GM12878 (cell line): Measurements from ENCODE around the gene TRPM3. TPM values are rescaled to one million over a fixed set of nuclear protein-coding genes. Genes with fewer than 3 reads are reported as not detected.

Experiments used
- ATAC-seq: fragments of 200-7000 bp; cut with Tn5 transposase; 3 replicates; pipeline ENCODE4 v1.9.1; 2020; ENCODE audit warnings: mild to moderate bottlenecking, moderate library complexity
- BruUV-seq: library from RNA; stranded (reverse); fragments of 400-500 nt; replicated peaks from 2 replicates; lab custom pipeline; 2021; lab: Mats Ljungman, UMichigan
- CTCF ChIA-PET: fragments of 300-600 bp; sonication (Branson Sonifier 250); formaldehyde crosslinking; extraction: SDS; loops from one replicate; lab custom pipeline; 2021; ENCODE audit warnings: inconsistent platforms; lab: Yijun Ruan, JAX
- POLR2A ChIA-PET: fragments of 350-600 bp; formaldehyde crosslinking; extraction: SDS; loops from one replicate; lab custom pipeline; 2021; ENCODE audit warnings: inconsistent platforms; lab: Charles Lee
- RAD21 ChIA-PET: fragments of 300-600 bp; sonication (Branson Sonifier 250); formaldehyde crosslinking; loops from one replicate; lab custom pipeline; 2023; ENCODE audit warnings: antibody characterized with exemption; ENCODE audit not compliant: unreplicated experiment; lab: Charles Lee
- SMC1A ChIA-PET: fragments of 300-600 bp; sonication (Branson Sonifier 250); formaldehyde crosslinking; loops from one replicate; lab custom pipeline; 2023; ENCODE audit not compliant: unreplicated experiment, uncharacterized antibody; lab: Charles Lee
- DNase-seq: peaks from one replicate; pipeline ENCODE4 v3.0.0-alpha.2; 2011; ENCODE audit warnings: low read depth, low spot score
- FAIRE-seq: peaks from 3 replicates; lab custom pipeline; 2011; peaks lifted over from hg19 to GRCh38; lab: Jason Lieb, UNC
- H2AFZ ChIP-seq: 2 replicates; pipeline ENCODE4 v1.6.0; 2011; ENCODE audit warnings: low read depth, low read length, control low read depth; ENCODE audit not compliant: control insufficient read depth
- H3K27ac ChIP-seq: 2 replicates; pipeline ENCODE4 v1.5.1; 2011; ENCODE audit warnings: control low read depth; ENCODE audit not compliant: control insufficient read depth, insufficient read depth
- H3K27me3 ChIP-seq, 2 experiments: replicated peaks in 1 of 2; 2 replicates each; pipeline versions ENCODE4 v1.6.0 to v1.6.1; 2011; ENCODE audit warnings: low read length in 1 of 2; ENCODE audit not compliant: control insufficient read depth in 2 of 2, insufficient read depth in 2 of 2
- H3K36me3 ChIP-seq, 2 experiments: 2 replicates each; pipeline ENCODE4 v1.5.1; 2011; ENCODE audit warnings: low read length in 1 of 2; ENCODE audit not compliant: control insufficient read depth in 2 of 2, insufficient read depth in 2 of 2
- H3K4me1 ChIP-seq: 2 replicates; pipeline ENCODE4 v1.6.1; 2011; ENCODE audit warnings: mild to moderate bottlenecking, low read length, moderate library complexity, mixed read lengths; ENCODE audit not compliant: control insufficient read depth, insufficient read depth
- H3K4me2 ChIP-seq: 2 replicates; pipeline ENCODE4 v1.6.0; 2011; ENCODE audit warnings: control low read depth; ENCODE audit not compliant: control insufficient read depth, insufficient read depth
- H3K4me3 ChIP-seq: fragments of 200-600 bp; sonication (generic); 2 replicates; pipeline ENCODE4 v1.5.1; 2016
- H3K79me2 ChIP-seq: 2 replicates; pipeline ENCODE4 v1.6.0; 2011; ENCODE audit warnings: low read length; ENCODE audit not compliant: control insufficient read depth, insufficient read depth
- H3K9ac ChIP-seq: 2 replicates; pipeline ENCODE4 v1.8.0; 2011; ENCODE audit warnings: low read length, control low read depth, mixed read lengths; ENCODE audit not compliant: control insufficient read depth, insufficient read depth
- H3K9me3 ChIP-seq: replicated peaks from 3 replicates; pipeline ENCODE4 v1.5.1; 2011; ENCODE audit warnings: mild to moderate bottlenecking, low read length; ENCODE audit not compliant: control insufficient read depth, insufficient read depth
- H4K20me1 ChIP-seq: 2 replicates; pipeline ENCODE4 v1.6.0; 2011; ENCODE audit not compliant: control insufficient read depth, insufficient read depth
- BRCA1 ChIP-seq: IDR thresholded peaks from 2 replicates; pipeline ENCODE4 v1.6.1; 2011; ENCODE audit warnings: low read depth, low read length, improper control_type of control experiment
- CBFB ChIP-seq: IDR thresholded peaks from 2 replicates; pipeline ENCODE4 v1.6.1; 2016; ENCODE audit warnings: antibody characterized with exemption, low read depth
- CHD1 ChIP-seq: IDR thresholded peaks from 2 replicates; pipeline ENCODE4 v1.6.1; 2012; ENCODE audit warnings: low read depth, low read length, improper control_type of control experiment
- CREB1 ChIP-seq: IDR thresholded peaks from 2 replicates; pipeline ENCODE4 v1.6.1; 2012; ENCODE audit warnings: low read depth, mild to moderate bottlenecking, inconsistent platforms
- EZH2 ChIP-seq: IDR thresholded peaks from 2 replicates; pipeline ENCODE4 v1.6.1; 2012; ENCODE audit warnings: low read depth, mild to moderate bottlenecking, control low read depth, inconsistent platforms, low read length, borderline replicate concordance; ENCODE audit not compliant: control insufficient read depth
- NFIC ChIP-seq: IDR thresholded peaks from 2 replicates; pipeline ENCODE4 v1.6.1; 2012; ENCODE audit warnings: low read depth, mild to moderate bottlenecking, inconsistent platforms, low read length, moderate library complexity
- PAX8 ChIP-seq: fragments of 450-650 bp; IDR thresholded peaks from 2 replicates; pipeline ENCODE4 v1.6.1; 2017; ENCODE audit warnings: mild to moderate bottlenecking, moderate library complexity
- PBX3 ChIP-seq: IDR thresholded peaks from 2 replicates; pipeline ENCODE4 v1.6.1; 2011; ENCODE audit warnings: mild to moderate bottlenecking, low read depth, low read length, moderate library complexity; ENCODE audit not compliant: insufficient replicate concordance
- RAD21 ChIP-seq: IDR thresholded peaks from 2 replicates; pipeline ENCODE4 v1.6.1; 2011; ENCODE audit warnings: mild to moderate bottlenecking, low read depth, low read length, moderate library complexity; ENCODE audit not compliant: insufficient read depth
- SMARCA5 ChIP-seq: fragments of 450-650 bp; IDR thresholded peaks from 2 replicates; pipeline ENCODE4 v1.6.1; 2017; ENCODE audit warnings: mild to moderate bottlenecking
- SREBF1 ChIP-seq: IDR thresholded peaks from 2 replicates; pipeline ENCODE4 v1.6.1; 2012; ENCODE audit warnings: mild to moderate bottlenecking, low read length
- TAF1 ChIP-seq: IDR thresholded peaks from 2 replicates; pipeline ENCODE4 v1.6.1; 2011; ENCODE audit warnings: mild to moderate bottlenecking, low read depth, low read length, borderline replicate concordance
- ZNF217 ChIP-seq: fragments of 450-650 bp; IDR thresholded peaks from 2 replicates; pipeline ENCODE4 v1.6.1; 2017; ENCODE audit warnings: antibody characterized with exemption, mild to moderate bottlenecking
- ZNF24 ChIP-seq: fragments of 450-650 bp; IDR thresholded peaks from 2 replicates; pipeline ENCODE4 v1.6.1; 2017; ENCODE audit warnings: antibody characterized with exemption, mild to moderate bottlenecking
- WGBS: methylation state at CpG from one replicate; pipeline ENCODE4 v1.1.6; 2016; ENCODE audit warnings: low lambda C conversion rate; ENCODE audit not compliant: insufficient replicate concordance, insufficient coverage; ENCODE audit errors: missing lambda C conversion rate; 5-methylcytosine and 5-hydroxymethylcytosine counted together
- in situ Hi-C: fragments of 300-500 bp; cut with MboI; formaldehyde crosslinking; loops from 9 replicates; pipeline ENCODE4 v1.14.3; 2018; ENCODE audit warnings: mixed read lengths
- intact Hi-C: fragments of 100-400 bp; cut with micrococcal nuclease; formaldehyde crosslinking; loops from one replicate; pipeline ENCODE4 v1.14.2; 2022; ENCODE audit not compliant: unreplicated experiment
- polyA plus RNA-seq, 11 experiments: library from polyadenylated mRNA; depleted of rRNA in 4 of 11; unstranded in 6 of 11; stranded (reverse) in 5 of 11; fragments of >200 nt; fragmentation: Nextera tagmentation in 4 of 11; fragmentation: Illumina TruSeq in 1 of 11; extraction: Ambion mirVana in 4 of 11; extraction: Trizol in 1 of 11; gene quantifications; 1 replicate in 1 of 11; 2 replicates in 10 of 11; pipeline versions ENCODE4 v1.2.1 to v1.2.3, GENCODE V29; 2011 to 2016; ENCODE audit warnings: inconsistent platforms in 2 of 11, missing spikeins in 2 of 11, low read depth in 1 of 11
- total RNA-seq, 4 experiments: library from RNA; depleted of rRNA in 3 of 4; stranded (reverse); fragments of >200 nt in 3 of 4; fragmentation: Illumina TruSeq in 1 of 4; extraction: Trizol in 1 of 4; gene quantifications; 2 replicates each; pipeline versions ENCODE4 v1.2.1 to v1.2.3, GENCODE V29; 2013 to 2021
- TF ChIP-seq, protein P1 (sequence below): IDR thresholded peaks from 2 replicates; pipeline ENCODE4 v1.6.1; 2012; ENCODE audit warnings: low read depth, low read length, improper control_type of control experiment

Gene TRPM3
- total and polyA plus RNA-seq, 10 of the 15 experiments (the other 5 are each of a cell fraction or from before 2014, with no cell fraction given) = not detected

DNA sequence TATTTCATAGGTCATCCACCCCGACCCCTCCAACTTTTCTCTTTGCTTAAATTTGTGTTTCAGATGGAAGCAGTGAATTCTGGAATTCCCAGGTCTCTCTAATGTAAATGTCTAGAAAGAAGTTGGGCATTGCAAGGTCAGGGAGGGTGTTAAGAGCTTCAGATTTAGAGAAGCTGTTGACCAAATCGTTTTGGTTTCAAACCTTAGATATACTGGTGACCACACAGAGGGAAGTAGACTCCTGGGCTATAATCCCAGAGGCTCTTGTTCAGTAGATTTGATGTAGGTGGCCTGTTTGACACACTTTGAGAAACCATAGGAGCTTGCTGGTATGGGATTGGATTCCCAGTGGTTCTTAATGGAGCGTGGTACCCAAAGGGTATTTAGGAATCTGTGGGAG, 569.6 kb downstream of the TRPM3 start:
- CTCF ChIA-PET = interaction anchor here (1.2 to 1.8 kb wide), 3 partner anchors 10 to 48 kb away, joined by 3 to 4 read pairs (median 3); no protein-coding TSS in a partner anchor
- 0% methylated on average over 3 of the region's 3 CpGs for WGBS
- DNase-seq (no peak), ATAC-seq (no peak), FAIRE-seq (no peak)
- Histone ChIP-seq H3K9ac (no peak overlapping the region), H3K36me3 (no peaks in the 10 kb centered on the region), H4K20me1 (no peaks in the 10 kb centered on the region), H3K27me3 (no peaks in the 10 kb centered on the region), H3K4me3 (no peak overlapping the region), H3K9me3 (no peaks in the 10 kb centered on the region), H3K4me2 (no peak overlapping the region), H2AFZ (no peak overlapping the region), H3K4me1 (no peaks in the 10 kb centered on the region), H3K27ac (no peak overlapping the region), H3K79me2 (no peaks in the 10 kb centered on the region)
- SMC1A ChIA-PET = interaction anchor here (0.9 to 1.0 kb wide), 3 partner anchors 10 to 204 kb away, joined by 3 read pairs; no protein-coding TSS in a partner anchor
- TF ChIP-seq NFIC = no peak
- TF ChIP-seq, protein P1, sequence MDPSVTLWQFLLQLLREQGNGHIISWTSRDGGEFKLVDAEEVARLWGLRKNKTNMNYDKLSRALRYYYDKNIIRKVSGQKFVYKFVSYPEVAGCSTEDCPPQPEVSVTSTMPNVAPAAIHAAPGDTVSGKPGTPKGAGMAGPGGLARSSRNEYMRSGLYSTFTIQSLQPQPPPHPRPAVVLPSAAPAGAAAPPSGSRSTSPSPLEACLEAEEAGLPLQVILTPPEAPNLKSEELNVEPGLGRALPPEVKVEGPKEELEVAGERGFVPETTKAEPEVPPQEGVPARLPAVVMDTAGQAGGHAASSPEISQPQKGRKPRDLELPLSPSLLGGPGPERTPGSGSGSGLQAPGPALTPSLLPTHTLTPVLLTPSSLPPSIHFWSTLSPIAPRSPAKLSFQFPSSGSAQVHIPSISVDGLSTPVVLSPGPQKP = no peak
- TF ChIP-seq CHD1 = no peak
- no peak for TF ChIP-seq CBFB
- TF ChIP-seq SREBF1 = no peak
- TF ChIP-seq SMARCA5 = no peak
- no peak for TF ChIP-seq RAD21
- no peak for TF ChIP-seq TAF1
- no peak for TF ChIP-seq PAX8
- TF ChIP-seq EZH2 = no peak
- no peak for TF ChIP-seq ZNF24
- TF ChIP-seq PBX3 = no peak
- TF ChIP-seq BRCA1 = no peak
- TF ChIP-seq CREB1 = no peak
- TF ChIP-seq ZNF217 = no peak
- POLR2A ChIA-PET = interaction anchor here (0.6 to 0.7 kb wide), 2 partner anchors 17 to 55 kb away, joined by 3 to 4 read pairs; no protein-coding TSS in a partner anchor
- intact Hi-C loops (no loop called here), in situ Hi-C loops (no loop called here)
- RAD21 ChIA-PET = no interaction called here
- BruUV-seq = no TSS peak
